ENCODE results near the gene PAK6.

The PAK6 gene

GRCh38 chr15:40241269-40242212 lies 2.7 kb downstream of the PAK6 start:
- DNase-seq (ENCODE audit: low read depth): no peak

DNA sequence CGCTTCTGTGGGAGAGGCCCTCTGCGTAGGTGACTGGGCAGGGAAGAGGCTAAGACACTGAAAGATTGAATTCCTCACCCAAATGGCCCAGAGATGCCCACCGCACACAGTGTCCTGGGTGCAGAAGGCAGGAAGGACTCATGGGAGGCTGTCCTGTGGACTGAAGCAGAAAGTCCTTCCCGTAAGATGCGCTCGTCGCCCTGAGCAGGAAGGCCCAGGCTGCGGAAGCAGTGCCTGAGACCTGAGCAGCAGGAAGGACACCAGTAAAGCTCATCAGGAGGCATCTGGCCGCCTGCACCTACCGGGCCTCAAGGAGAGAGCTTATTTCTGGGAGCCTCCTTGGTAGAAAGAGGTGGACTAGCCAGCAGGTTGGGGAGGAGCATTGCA lies 3.3 kb downstream of the PAK6 start:
- DNase-seq (ENCODE audit: low read depth): no peak

DNA sequence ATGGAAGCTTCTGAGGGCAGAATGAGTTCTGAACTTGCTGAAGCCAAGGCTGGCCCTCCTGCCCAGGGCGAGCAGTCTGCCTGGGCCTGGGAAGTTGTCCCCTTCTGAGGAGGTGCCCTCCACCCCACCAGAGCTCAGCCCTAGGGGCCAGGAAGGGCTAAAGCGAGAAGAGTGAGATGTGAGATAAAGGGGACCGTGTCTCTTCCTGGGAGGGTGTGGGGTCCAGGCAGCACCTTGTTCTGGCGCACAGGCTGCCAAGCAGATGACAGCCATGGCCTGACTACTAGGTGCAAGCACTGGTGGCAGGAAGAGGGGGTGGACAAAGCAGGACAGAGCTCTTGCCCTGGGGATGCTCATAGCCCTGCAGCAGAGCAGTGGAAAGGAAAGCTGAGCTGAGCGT lies 3.7 kb downstream of the PAK6 start:
- no peak for DNase-seq (ENCODE audit: low read depth)

- DNase-seq (ENCODE audit: low read depth): no peak
These were observed 4.4 kb downstream of the PAK6 start for GRCh38 chr15:40243126-40243810.

GRCh38 chr15:40244961-40245523 lies 6.2 kb downstream of the PAK6 start:
- DNase-seq (ENCODE audit: low read depth): no peak

DNA sequence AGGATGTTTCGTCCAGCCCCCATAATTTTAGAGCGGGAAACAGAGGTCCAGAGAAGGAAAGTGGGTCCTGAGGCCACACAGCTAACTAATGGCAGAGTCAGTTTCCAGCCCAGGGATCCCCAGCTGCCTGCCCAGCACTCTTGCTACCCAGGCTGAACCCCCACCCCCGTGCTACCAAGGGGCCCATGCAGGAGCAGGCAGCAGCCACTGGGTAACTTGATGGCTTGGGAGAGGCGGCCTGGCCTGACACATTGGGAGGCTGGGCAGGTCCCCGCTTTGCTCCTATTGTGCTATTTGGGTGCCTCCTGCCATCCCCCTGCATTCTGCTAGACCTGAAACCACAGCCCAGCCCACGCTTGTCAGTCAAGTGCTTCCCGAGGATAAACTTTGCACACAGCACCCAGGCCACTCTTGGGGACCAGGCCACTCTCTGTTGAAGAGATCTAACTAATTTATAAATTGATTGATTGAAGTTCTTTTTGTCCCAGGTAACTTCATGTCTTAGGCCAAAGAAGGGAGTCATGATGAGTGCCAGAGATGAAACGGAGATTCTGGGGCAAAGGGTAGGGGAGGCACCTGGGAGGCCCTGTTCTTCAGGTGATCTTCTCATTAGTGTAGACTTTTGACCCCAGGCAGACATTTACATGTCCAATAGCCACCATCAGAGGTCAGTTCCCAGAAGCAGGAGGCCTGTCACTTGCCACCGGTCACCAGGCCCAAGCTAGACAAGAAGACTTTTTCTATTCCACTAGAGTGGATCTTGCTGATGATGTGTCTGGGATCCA lies 7.0 kb downstream of the PAK6 start:
- DNase-seq (ENCODE audit: low read depth): no peak

DNA sequence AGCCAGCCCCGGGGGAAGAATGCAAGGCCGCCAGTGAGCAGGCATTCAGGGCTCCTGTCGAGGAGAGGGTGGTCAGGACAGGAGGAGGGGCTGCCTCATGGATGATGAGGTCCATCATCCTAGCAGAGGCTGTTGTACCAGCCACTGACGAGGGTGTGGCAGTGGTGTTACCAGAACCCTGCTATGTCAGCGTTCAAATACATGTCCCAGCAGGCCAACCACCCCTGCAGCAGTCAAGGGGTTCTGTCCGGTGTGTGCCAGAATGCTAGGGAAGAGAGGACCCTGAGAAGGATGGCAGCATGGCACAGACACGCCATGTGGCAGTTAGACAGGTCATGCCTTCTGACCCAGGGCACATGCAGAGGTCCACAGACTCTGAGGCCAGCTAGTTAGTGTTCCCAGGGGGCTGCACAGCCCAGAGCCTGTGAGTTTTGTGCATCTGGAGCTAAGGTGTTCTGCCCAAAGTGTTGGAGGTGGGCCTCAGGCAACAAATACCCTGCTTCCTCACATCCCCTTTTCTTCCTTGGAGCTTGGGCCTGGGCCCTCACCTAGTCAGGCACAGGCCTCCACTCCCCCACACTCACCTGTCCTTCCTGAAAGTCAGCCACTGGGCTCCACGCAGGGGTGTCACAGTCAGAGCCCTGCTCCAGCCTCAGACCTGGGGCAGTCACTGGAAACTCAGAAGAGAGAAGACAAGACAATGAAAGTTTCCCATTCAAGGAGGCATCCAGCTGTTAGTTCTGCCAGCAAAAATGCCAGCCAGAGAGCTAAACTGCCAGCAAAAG lies 7.8 kb downstream of the PAK6 start:
- no peak for DNase-seq (ENCODE audit: low read depth)

- no peak for DNase-seq (ENCODE audit: low read depth)
These were observed 8.6 kb downstream of the PAK6 start for GRCh38 chr15:40247406-40247971.

GRCh38 chr15:40248006-40248783 lies 9.3 kb downstream of the PAK6 start:
- DNase-seq (ENCODE audit: low read depth): no peak

DNA sequence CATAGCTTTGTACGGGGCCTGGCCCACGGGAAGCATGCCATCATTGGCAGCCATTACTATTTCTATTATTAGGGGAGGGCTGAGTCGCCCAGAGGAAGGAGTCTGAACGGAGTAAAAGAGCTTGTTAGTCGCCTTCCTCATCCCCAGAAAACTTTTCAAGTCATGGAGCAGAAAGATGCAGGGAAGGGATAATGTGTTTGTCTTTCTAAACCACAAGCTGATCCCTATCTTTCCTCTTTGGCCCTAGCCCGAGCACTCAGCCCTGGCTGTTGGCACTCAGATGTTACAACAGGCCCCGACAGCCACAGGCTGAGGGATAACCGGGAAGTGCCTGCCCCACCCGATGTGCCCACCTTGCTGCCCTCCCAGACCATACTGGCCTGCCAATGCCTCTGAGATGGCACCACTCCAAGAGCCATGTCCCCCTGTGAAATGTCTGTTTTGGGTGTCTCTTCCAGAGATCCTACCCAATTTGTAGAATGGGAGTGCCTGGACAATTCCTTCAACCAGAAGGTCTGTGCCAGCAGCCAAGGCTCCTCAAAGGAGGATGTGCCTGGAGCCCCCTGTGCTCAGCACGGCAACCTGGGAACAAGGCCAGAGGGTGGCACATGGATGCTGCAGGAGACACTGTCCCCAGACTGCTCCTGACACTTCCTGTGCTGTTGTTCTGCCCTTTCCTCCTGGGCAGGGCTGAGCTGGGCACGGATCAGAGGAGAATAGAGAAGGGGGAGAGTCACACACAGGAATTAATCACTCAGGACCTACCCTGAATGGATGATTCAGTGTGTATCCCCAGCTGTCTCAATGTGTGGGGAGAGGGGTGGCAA lies 10.8 kb downstream of the PAK6 start:
- no peak for DNase-seq (ENCODE audit: low read depth)

- no peak for DNase-seq (ENCODE audit: low read depth)
These were observed 11.4 kb downstream of the PAK6 start for GRCh38 chr15:40250304-40250656.

GRCh38 chr15:40250771-40251483 lies 12.1 kb downstream of the PAK6 start:
- no peak for DNase-seq (ENCODE audit: low read depth)

- DNase-seq (ENCODE audit: low read depth): no peak
These were observed 12.8 kb downstream of the PAK6 start for GRCh38 chr15:40251486-40252140.

DNA sequence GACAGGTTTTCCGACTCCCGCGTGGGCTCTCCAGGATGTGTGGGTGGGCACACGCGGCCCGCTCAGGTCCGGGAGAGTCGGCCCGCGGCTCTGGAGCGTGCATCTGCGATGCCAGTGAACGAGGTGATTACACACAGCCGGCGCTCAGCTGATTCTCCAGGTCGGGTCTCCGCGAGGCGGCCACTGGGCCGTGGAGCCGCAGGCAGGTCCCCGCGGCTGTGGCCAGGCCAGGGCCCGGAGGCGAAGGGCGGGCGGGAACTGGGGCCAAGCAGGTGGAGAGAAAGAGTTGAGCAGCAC lies 13.2 kb downstream of the PAK6 start:
- no peak for DNase-seq (ENCODE audit: low read depth)

DNA sequence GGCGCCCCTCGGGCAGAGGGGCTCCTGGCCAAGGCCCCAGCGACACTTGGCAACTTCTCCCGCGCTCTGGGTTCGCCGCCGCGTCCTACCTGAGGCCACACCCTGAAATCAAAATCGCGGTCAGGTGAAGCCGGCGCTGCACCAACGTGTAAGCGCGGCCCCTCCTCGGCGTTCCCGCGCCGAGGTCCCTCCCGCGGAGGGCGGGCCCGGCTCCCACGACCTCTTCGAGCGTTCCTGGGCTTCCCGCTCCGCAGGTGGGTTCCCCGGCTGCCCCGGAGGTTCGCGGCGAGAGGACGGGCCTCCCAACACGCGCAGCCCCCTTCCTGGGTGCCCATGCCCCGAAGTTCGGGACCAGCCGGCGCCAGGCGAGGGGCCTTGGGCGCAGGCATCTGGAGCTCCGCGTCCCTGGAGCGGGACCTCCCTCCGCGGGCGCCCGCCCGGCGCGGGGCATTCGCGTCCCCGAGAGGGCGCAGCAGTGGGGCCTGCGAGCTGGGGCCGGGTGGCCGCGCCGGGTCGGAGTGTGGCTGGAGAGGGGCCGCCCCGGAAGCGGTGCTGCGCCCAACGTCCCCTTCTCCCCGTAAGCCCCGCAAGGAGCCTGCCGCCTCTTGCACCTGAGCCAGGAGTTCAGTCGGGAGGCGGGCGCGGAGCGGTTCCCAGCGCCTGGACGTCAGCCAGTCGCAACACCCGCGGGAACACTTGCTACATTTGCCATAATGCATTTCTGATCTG lies 13.7 kb downstream of the PAK6 start:
- DNase-seq (ENCODE audit: low read depth): no peak

DNA sequence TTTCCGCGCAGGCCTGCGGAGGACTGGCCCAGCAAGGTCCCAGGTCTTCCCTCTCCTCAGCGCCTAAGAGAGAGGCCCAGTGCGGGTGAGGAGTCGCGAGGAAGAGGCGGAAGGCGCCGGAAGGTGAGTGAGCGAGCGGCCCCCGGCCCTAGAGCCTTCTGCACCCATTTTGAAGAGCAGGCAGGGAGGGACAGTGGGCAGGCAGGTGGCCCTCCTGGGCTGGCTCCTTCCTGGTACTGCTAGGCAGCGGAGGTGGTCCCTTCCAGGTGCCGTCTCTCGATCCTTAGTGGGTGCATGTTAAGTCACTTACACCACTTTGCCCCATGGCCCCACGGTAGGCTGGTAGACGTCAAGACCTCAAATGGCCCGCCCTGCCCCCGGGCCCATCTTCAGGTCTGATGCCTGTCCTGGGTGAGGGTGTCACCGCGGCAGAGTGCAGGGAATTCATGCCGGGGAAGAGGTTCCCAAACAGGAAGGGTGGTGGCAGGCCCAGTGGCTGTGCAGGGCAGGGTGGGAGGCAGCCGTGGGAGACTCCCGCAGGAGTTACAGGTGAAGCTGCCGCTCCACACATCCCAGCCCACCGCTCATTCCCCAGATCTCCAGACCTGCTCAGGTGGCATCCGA lies 14.4 kb downstream of the PAK6 start:
- no peak for DNase-seq (ENCODE audit: low read depth)

DNA sequence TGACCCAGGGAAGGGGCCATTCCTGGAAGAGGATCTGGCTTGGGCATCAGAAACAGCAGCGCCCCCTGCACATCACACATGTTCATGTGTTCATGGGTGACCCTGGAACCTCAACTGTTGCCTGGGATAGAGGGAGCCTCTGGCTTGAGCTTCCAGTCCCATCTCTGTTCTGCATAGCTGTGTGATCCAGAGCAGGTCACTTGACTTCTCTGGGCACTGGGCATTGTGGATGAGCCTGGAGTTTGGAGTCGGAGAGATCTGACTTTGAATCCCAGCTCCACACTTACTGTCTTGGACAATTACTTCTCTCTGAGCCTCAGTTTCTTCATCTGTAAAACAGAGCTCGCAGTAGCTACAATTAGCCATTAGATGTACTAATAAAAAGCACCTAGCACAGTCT lies 15.6 kb downstream of the PAK6 start:
- DNase-seq (ENCODE audit: low read depth): no peak

All from activated T-cell treated with anti-CD3 and anti-CD28 coated beads for 1 hour (primary cell).